GM19372 (cell line): ENCODE results near the gene TRAPPC4.
"Not testable (repeated sequence)": the region's sequence is repeated elsewhere in the genome, so short reads cannot be mapped to it uniquely, and the experiment has no call there.

ENCODE experiments used
- ATAC-seq: cut with Tn5 transposase; IDR thresholded peaks from one replicate; pipeline ENCODE4 v1.9.1; 2021; ENCODE audit warnings: mild to moderate bottlenecking, low read depth, moderate library complexity; ENCODE audit not compliant: unreplicated experiment

The TRAPPC4 gene

GRCh38 chr11:119018074-119018938, at the start of gene TRAPPC4, which contains the start of gene RPS25:
TRAPPC4 (plus strand) TSS chr11:119018766; CDS start chr11:119018796, 30 bp downstream.
RPS25 (minus strand) TSS chr11:119018343; CDS start chr11:119018284, 59 bp downstream.
- peak; percentile 83 for ATAC-seq

GRCh38 chr11:118969508-118969907, 49.1 kb upstream of the TRAPPC4 start:
- not testable (repeated sequence) for ATAC-seq

GRCh38 chr11:118971646-118972045, 46.9 kb upstream of the TRAPPC4 start, which contains the start of gene FOXR1:
FOXR1 (plus strand) TSS chr11:118971761; CDS start chr11:118971932, 171 bp downstream.
- ATAC-seq: no peak

GRCh38 chr11:118973985-118974384, 44.6 kb upstream of the TRAPPC4 start:
- no peak for ATAC-seq

GRCh38 chr11:118975771-118976709, 42.5 kb upstream of the TRAPPC4 start:
- ATAC-seq: no peak

- no peak for ATAC-seq
Measured at GRCh38 chr11:118979434-118979833, 39.1 kb upstream of the TRAPPC4 start.

- no peak for ATAC-seq
Measured at GRCh38 chr11:118980191-118980881, 38.2 kb upstream of the TRAPPC4 start.

GRCh38 chr11:118984337-118984736, 34.2 kb upstream of the TRAPPC4 start:
- not testable (repeated sequence) for ATAC-seq

- no peak for ATAC-seq
Measured at GRCh38 chr11:118984825-118985224, 33.7 kb upstream of the TRAPPC4 start.

- no peak for ATAC-seq
Measured at GRCh38 chr11:118988280-118988679, 30.3 kb upstream of the TRAPPC4 start.

GRCh38 chr11:118991486-118992038, 27.0 kb upstream of the TRAPPC4 start:
- not testable (repeated sequence) for ATAC-seq

- ATAC-seq: peak; percentile 23
Measured at GRCh38 chr11:118996926-118997626, 21.5 kb upstream of the TRAPPC4 start.

GRCh38 chr11:118997627-118998387, 20.8 kb upstream of the TRAPPC4 start, which contains the start of gene CENATAC:
CENATAC (plus strand) TSS chr11:118998138; CDS start chr11:118998198, 60 bp downstream.
- peak; percentile 91 for ATAC-seq

GRCh38 chr11:118998388-118998717, 20.2 kb upstream of the TRAPPC4 start:
- no peak for ATAC-seq

- no peak for ATAC-seq
Measured at GRCh38 chr11:118998822-118999221, 19.7 kb upstream of the TRAPPC4 start.

- no peak for ATAC-seq
Measured at GRCh38 chr11:119000906-119001305, 17.7 kb upstream of the TRAPPC4 start.

- no peak for ATAC-seq
Measured at GRCh38 chr11:119006656-119007055, 11.9 kb upstream of the TRAPPC4 start.

GRCh38 chr11:119011476-119012053, 7.0 kb upstream of the TRAPPC4 start:
- no peak for ATAC-seq
